GM18867 (cell line): ENCODE data around the gene ELFN1.

ENCODE experiments used
- ATAC-seq: cut with Tn5 transposase; IDR thresholded peaks from one replicate; pipeline ENCODE4 v1.9.1; 2021; ENCODE audit warnings: mild to moderate bottlenecking, moderate library complexity; ENCODE audit not compliant: unreplicated experiment

The ELFN1 gene

GRCh38 chr7:1775389-1775788 lies 105.3 kb downstream of the ELFN1 start:
- no peak for ATAC-seq

DNA sequence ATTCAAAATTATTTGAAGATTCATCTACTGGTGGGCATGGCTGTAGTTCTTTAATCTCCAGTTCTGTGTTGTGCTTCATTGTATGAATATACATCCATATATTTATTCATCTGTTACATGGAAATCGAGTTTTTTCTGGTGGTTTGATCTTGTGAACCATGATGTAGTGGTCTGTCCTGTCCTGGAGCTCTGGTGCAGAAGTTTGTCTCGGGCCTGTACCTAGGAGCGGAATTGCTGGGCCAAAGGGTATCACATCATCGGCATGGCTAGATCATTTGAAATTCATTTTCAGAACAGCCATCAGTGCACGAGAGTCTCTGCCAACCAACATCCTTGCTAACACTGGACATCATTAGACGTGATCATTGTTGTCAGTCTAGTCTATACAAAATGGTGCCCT lies 107.0 kb downstream of the ELFN1 start:
- no peak for ATAC-seq

- ATAC-seq = no peak
Observed at GRCh38 chr7:1779445-1779844, 109.4 kb downstream of the ELFN1 start.

DNA sequence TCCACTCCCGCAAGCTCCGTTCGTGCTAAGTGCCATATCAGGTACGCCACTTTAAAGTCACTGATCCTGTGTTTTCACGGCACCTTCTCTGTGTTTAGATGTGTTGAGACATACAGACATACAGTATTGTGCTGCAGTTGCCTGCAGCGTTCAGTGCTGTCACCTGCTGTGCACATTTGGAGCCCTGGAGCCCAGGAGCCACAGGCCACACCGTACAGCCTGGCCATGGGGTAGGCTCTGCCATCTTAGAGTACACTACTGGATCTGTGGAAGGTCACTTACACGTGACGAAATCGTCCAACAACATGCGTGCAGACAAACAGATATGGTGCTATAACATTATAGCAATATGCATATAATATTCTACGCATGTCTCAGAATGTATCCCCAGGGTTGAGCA lies 111.3 kb downstream of the ELFN1 start:
- no peak for ATAC-seq

GRCh38 chr7:1785839-1786238 lies 115.8 kb downstream of the ELFN1 start:
- no peak for ATAC-seq

- ATAC-seq = no peak
Observed at GRCh38 chr7:1787241-1787640, 117.2 kb downstream of the ELFN1 start.

DNA sequence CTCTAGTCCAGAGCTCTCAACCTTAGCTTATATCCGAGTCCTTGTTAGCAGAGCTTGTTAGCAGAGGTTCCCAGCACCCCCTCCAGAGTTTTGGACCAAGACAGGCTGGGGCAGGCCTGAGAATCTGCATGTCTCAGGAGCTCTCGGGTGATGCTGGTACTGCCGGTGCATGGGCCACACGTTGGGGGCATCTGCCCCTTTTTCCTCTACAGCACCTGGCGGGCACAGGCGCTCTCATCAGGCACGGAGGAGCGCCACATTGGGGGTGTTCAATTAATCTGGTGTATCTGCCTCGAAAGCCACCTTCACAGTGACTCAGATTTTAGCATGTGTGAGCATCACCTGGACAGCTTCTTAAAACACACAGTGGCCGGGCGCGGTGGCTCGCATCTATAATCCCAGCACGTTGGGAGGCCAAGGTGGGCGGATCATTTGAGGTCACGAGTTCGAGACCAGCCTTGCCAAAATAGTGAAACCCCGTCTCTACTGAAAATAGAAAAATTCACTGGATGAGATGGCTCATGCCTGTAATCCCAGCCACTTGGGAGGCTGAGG lies 117.7 kb downstream of the ELFN1 start:
- no peak for ATAC-seq

GRCh38 chr7:1794888-1795542 lies 124.9 kb downstream of the ELFN1 start:
- ATAC-seq = no peak
